HepG2 (cell line): ENCODE data around the gene DCTN3. TPM values are rescaled to one million over a fixed set of nuclear protein-coding genes. Genes with fewer than 3 reads are reported as not detected.

Experiments
- ATAC-seq: fragments of 200-7000 bp; cut with Tn5 transposase; 3 replicates; pipeline ENCODE4 v1.9.1; 2020; ENCODE audit warnings: mild to moderate bottlenecking, moderate library complexity
- BruUV-seq: library from RNA; stranded (reverse); fragments of 400-500 nt; replicated peaks from 2 replicates; lab custom pipeline; 2021; lab: Mats Ljungman, UMichigan
- CTCF ChIA-PET: fragments of 300-600 bp; formaldehyde crosslinking; extraction: SDS; loops from one replicate; lab custom pipeline; 2021; ENCODE audit warnings: low total read pairs, inconsistent platforms, low intra/inter-chr PET ratio; lab: Yijun Ruan, JAX
- POLR2A ChIA-PET: fragments of 350-600 bp; sonication (Branson Sonifier 250); formaldehyde crosslinking; loops from one replicate; lab custom pipeline; 2020; ENCODE audit warnings: antibody characterized with exemption, inconsistent platforms; lab: Yijun Ruan, JAX
- DNase-seq: peaks from one replicate; pipeline ENCODE4 v3.0.0-alpha.2; 2015; ENCODE audit warnings: low spot score
- FAIRE-seq: peaks from 3 replicates; lab custom pipeline; 2011; peaks lifted over from hg19 to GRCh38; lab: Jason Lieb, UNC
- H2AFZ ChIP-seq: one replicate; pipeline ENCODE4 v1.6.1; 2011; ENCODE audit warnings: low read length, inconsistent platforms
- H3K27ac ChIP-seq: fragments of 300-600 bp; 3 replicates; pipeline ENCODE4 v1.8.0; 2011; ENCODE audit warnings: mixed run types, mild to moderate bottlenecking, mixed read lengths, low read length, inconsistent platforms; ENCODE audit not compliant: insufficient read depth; ENCODE audit errors: extremely low read length
- H3K27me3 ChIP-seq, 2 experiments: fragments of 200-600 bp in 1 of 2; 2 replicates in 1 of 2; 3 replicates in 1 of 2; pipeline versions ENCODE4 v1.6.0 to v1.8.0; 2011; ENCODE audit warnings: low read length in 2 of 2, mild to moderate bottlenecking in 2 of 2, moderate library complexity in 2 of 2, inconsistent platforms in 1 of 2; ENCODE audit not compliant: insufficient read depth in 2 of 2, control insufficient read depth in 1 of 2
- H3K36me3 ChIP-seq, 2 experiments: fragments of 200-600 bp in 1 of 2; replicated peaks in 1 of 2; 2 replicates in 1 of 2; 3 replicates in 1 of 2; pipeline versions ENCODE4 v1.5.1 to v1.8.0; 2011; ENCODE audit warnings: low read length in 2 of 2, inconsistent platforms in 1 of 2; ENCODE audit not compliant: insufficient read depth in 2 of 2, control insufficient read depth in 1 of 2
- H3K4me1 ChIP-seq: 2 replicates; pipeline ENCODE4 v1.5.1; 2012; ENCODE audit warnings: low read length, inconsistent platforms; ENCODE audit not compliant: insufficient read depth
- H3K4me2 ChIP-seq: 2 replicates; pipeline ENCODE4 v1.6.0; 2011; ENCODE audit warnings: low read depth, low read length, inconsistent platforms
- H3K4me3 ChIP-seq, 3 experiments: fragments of 200-600 bp in 1 of 3; sonication (generic), shearing (Covaris generic) in 1 of 3; replicated peaks in 1 of 3; 2 replicates each; pipeline ENCODE4 v1.5.1; 2011 to 2016; ENCODE audit warnings: low read length in 3 of 3, inconsistent platforms in 2 of 3, low read depth in 2 of 3, mild to moderate bottlenecking in 2 of 3, control low read depth in 1 of 3, mixed read lengths in 1 of 3; ENCODE audit not compliant: insufficient read depth in 1 of 3
- H3K79me2 ChIP-seq: one replicate; pipeline ENCODE4 v1.6.1; 2011; ENCODE audit warnings: low read length, inconsistent platforms; ENCODE audit not compliant: insufficient read depth
- H3K9ac ChIP-seq: 2 replicates; pipeline ENCODE4 v1.6.0; 2011; ENCODE audit warnings: mild to moderate bottlenecking, low read depth, low read length, inconsistent platforms; ENCODE audit not compliant: insufficient read depth
- H3K9me3 ChIP-seq: 2 replicates; pipeline ENCODE4 v1.5.1; 2012; ENCODE audit warnings: mild to moderate bottlenecking, low read length
- H4K20me1 ChIP-seq: 2 replicates; pipeline ENCODE4 v1.6.0; 2011; ENCODE audit warnings: inconsistent platforms, mild to moderate bottlenecking, low read length, moderate library complexity; ENCODE audit not compliant: insufficient read depth
- ETV5 ChIP-seq: IDR thresholded peaks from 2 replicates; pipeline ENCODE4 v1.6.1; 2018; ENCODE audit warnings: missing biosample characterization, missing genetic modification reagents, inconsistent platforms, borderline replicate concordance
- GATAD2A ChIP-seq: IDR thresholded peaks from 2 replicates; pipeline ENCODE4 v1.6.1; 2016
- HDAC6 ChIP-seq: fragments of 200-600 bp; sonication (generic); IDR thresholded peaks from 2 replicates; pipeline ENCODE4 v1.7.0; 2017; ENCODE audit warnings: mild to moderate bottlenecking, antibody characterized with exemption, low read length, low read depth
- HNF4A ChIP-seq: sonication (generic); formaldehyde crosslinking; IDR thresholded peaks from 2 replicates; pipeline ENCODE4 v1.4.0; 2020; ENCODE audit warnings: missing genetic modification reagents
- HOXA7 ChIP-seq: sonication (generic); formaldehyde crosslinking; IDR thresholded peaks from 2 replicates; pipeline ENCODE4 v1.8.1; 2022; ENCODE audit warnings: mild to moderate bottlenecking, missing genetic modification reagents, moderate library complexity
- SALL2 ChIP-seq: sonication (generic); formaldehyde crosslinking; IDR thresholded peaks from 2 replicates; pipeline ENCODE4 v1.8.1; 2023; ENCODE audit warnings: mild to moderate bottlenecking, missing genetic modification reagents, inconsistent platforms
- ZMYM3 ChIP-seq: sonication (generic); formaldehyde crosslinking; IDR thresholded peaks from 2 replicates; pipeline ENCODE4 v1.5.1; 2020; ENCODE audit warnings: mild to moderate bottlenecking, missing genetic modification reagents
- ZNF878 ChIP-seq: sonication (generic); formaldehyde crosslinking; IDR thresholded peaks from 2 replicates; pipeline ENCODE4 v1.8.1; 2023; ENCODE audit warnings: mild to moderate bottlenecking, missing genetic modification reagents, moderate library complexity
- WGBS: methylation state at CpG from one replicate; pipeline ENCODE4 v1.1.6; 2017; ENCODE audit warnings: low lambda C conversion rate; 5-methylcytosine and 5-hydroxymethylcytosine counted together
- in situ Hi-C: cut with HindIII; loops from 2 replicates; pipeline ENCODE4 v1.10.0; 2017; ENCODE audit warnings: low pct_unique_long_range_greater_than_20kb; ENCODE audit not compliant: extremely low pct_ligation_motif_present
- intact Hi-C: fragments of 100-400 bp; cut with micrococcal nuclease; formaldehyde crosslinking; loops from one replicate; pipeline ENCODE4 v1.10.0; 2022; ENCODE audit not compliant: unreplicated experiment
- polyA plus RNA-seq, 8 experiments: library from polyadenylated mRNA; depleted of rRNA in 3 of 8; stranded (reverse) in 7 of 8; unstranded in 1 of 8; fragments of >200 nt; fragmentation: Illumina TruSeq in 4 of 8; extraction: Trizol in 4 of 8; gene quantifications; 2 replicates each; pipeline versions ENCODE4 v1.2.1 to v1.2.3, GENCODE V29; 2011 to 2016; ENCODE audit warnings: low read depth in 4 of 8, missing spikeins in 1 of 8, mixed read lengths in 1 of 8; ENCODE audit not compliant: insufficient read depth in 1 of 8
- total RNA-seq, 5 experiments: library from RNA; depleted of rRNA; stranded (reverse); fragments of >200 nt; fragmentation: Illumina TruSeq; extraction: Trizol; gene quantifications; 2 replicates each; pipeline ENCODE4 v1.2.3, GENCODE V29; 2016; ENCODE audit warnings: low read depth in 1 of 5

Gene DCTN3
- total and polyA plus RNA-seq, 2 of the 13 experiments (the other 11 are each of a cell fraction or from before 2014, with no cell fraction given), result 27.4 to 34.5 TPM

GRCh38 chr9:34625186-34625486 lies 4.8 kb upstream of the DCTN3 start:
- no peaks in the 10 kb centered on the region for H4K20me1 ChIP-seq
- no peak overlapping the region for H3K4me3 ChIP-seq
- H3K27me3 ChIP-seq, result peaks cover 4 to 20% of the 10 kb centered on the region in 2 experiments; a peak in 3 of 5 replicates
- ChIA-PET CTCF (no interaction called here), POLR2A (no interaction called here)
- no peak for FAIRE-seq
- no peak overlapping the region for H3K4me2 ChIP-seq
- DNase-seq, result no peak
- no peaks in the 10 kb centered on the region for H3K9me3 ChIP-seq
- no peak for ATAC-seq
- no peak overlapping the region for H3K9ac ChIP-seq
- no peaks in the 10 kb centered on the region for H3K79me2 ChIP-seq
- 14% methylated on average over 3 of the region's 3 CpGs for WGBS
- no peak overlapping the region for H2AFZ ChIP-seq
- H3K4me1 ChIP-seq, result peaks cover 32% of the 10 kb centered on the region
- BruUV-seq, result no TSS peak
- in situ Hi-C loops (no loop called here), intact Hi-C loops (no loop called here)
- TF ChIP-seq ETV5 (CRISPR knock-in tag) (no peak), ZMYM3 (CRISPR knock-in tag) (peak; percentile 28; the same call in 1 of the 2 replicates)
- no peaks in the 10 kb centered on the region for H3K36me3 ChIP-seq
- no peak overlapping the region for H3K27ac ChIP-seq

GRCh38 chr9:34624475-34625185 lies 4.3 kb upstream of the DCTN3 start:
- WGBS, result 67% methylated on average over 38 of the region's 39 CpGs
- Histone ChIP-seq H4K20me1 (no peaks in the 10 kb centered on the region), H3K27ac (no peak overlapping the region), H3K79me2 (no peaks in the 10 kb centered on the region), H3K36me3 (no peaks in the 10 kb centered on the region), H3K9me3 (no peaks in the 10 kb centered on the region), H2AFZ (no peak overlapping the region), H3K27me3 (peaks cover 4 to 20% of the 10 kb centered on the region in 2 experiments; a peak in 3 of 5 replicates), H3K4me3 (no peak overlapping the region), H3K4me2 (no peak overlapping the region), H3K4me1 (peaks cover 29% of the 10 kb centered on the region), H3K9ac (no peak overlapping the region)
- FAIRE-seq (no peak), DNase-seq (no peak), ATAC-seq (no peak)
- in situ Hi-C loops (no loop called here), intact Hi-C loops (no loop called here)
- ChIA-PET POLR2A (no interaction called here), CTCF (no interaction called here)
- no TSS peak for BruUV-seq
- TF ChIP-seq HOXA7 (CRISPR knock-in tag) (no peak), SALL2 (CRISPR knock-in tag) (no peak), HNF4A (CRISPR knock-in tag) (no peak), GATAD2A (no peak), HDAC6 (no peak), ZNF878 (CRISPR knock-in tag) (no peak)
